SK-N-SH treated with all-trans-retinoic acid at 6 μM for 48 hours (cell line): ENCODE data around the gene ZEB1.

Source experiments
- ATAC-seq: fragments of 200-7000 bp; cut with Tn5 transposase; 3 replicates; pipeline ENCODE4 v1.9.1; 2020; ENCODE audit warnings: mild to moderate bottlenecking, moderate library complexity
- BACH2 ChIP-seq: fragments of 250-450 bp; sonication (Bioruptor Pico); IDR thresholded peaks from 2 replicates; pipeline ENCODE4 v1.9.0; 2021; ENCODE audit warnings: mild to moderate bottlenecking, borderline replicate concordance
- CREB5 ChIP-seq: fragments of 250-450 bp; sonication (Bioruptor Pico); IDR thresholded peaks from 2 replicates; pipeline ENCODE4 v1.5.1; 2020; ENCODE audit warnings: low read depth, mild to moderate bottlenecking, moderate library complexity
- CSDC2 ChIP-seq: fragments of 250-450 bp; sonication (Bioruptor Pico); IDR thresholded peaks from 2 replicates; pipeline ENCODE4 v1.5.0; 2020; ENCODE audit warnings: mild to moderate bottlenecking, moderate library complexity
- CSRNP3 ChIP-seq: fragments of 250-450 bp; sonication (Bioruptor Pico); IDR thresholded peaks from 2 replicates; pipeline ENCODE4 v1.5.1; 2021; ENCODE audit warnings: mild to moderate bottlenecking, moderate library complexity
- ESRRG ChIP-seq: fragments of 250-450 bp; sonication (Bioruptor Pico); IDR thresholded peaks from 2 replicates; pipeline ENCODE4 v1.6.1; 2021; ENCODE audit warnings: mild to moderate bottlenecking
- GLIS3 ChIP-seq: fragments of 250-450 bp; sonication (Bioruptor Pico); IDR thresholded peaks from 2 replicates; pipeline ENCODE4 v1.5.0; 2020; ENCODE audit warnings: mild to moderate bottlenecking, moderate library complexity
- ISL1 ChIP-seq: fragments of 250-450 bp; sonication (Bioruptor Pico); IDR thresholded peaks from 2 replicates; pipeline ENCODE4 v2.1.2; 2022; ENCODE audit warnings: mild to moderate bottlenecking, moderate library complexity
- OSR1 ChIP-seq: fragments of 250-450 bp; sonication (Bioruptor Pico); IDR thresholded peaks from 2 replicates; pipeline ENCODE4 v1.8.0; 2022; ENCODE audit warnings: moderate library complexity, mild to moderate bottlenecking, inconsistent platforms
- PATZ1 ChIP-seq: fragments of 250-450 bp; sonication (Bioruptor Pico); IDR thresholded peaks from 2 replicates; pipeline ENCODE4 v1.8.0; 2020; ENCODE audit warnings: mild to moderate bottlenecking, moderate library complexity, borderline replicate concordance
- POU6F1 ChIP-seq: fragments of 250-450 bp; sonication (Bioruptor Pico); IDR thresholded peaks from 2 replicates; pipeline ENCODE4 v1.8.0; 2021; ENCODE audit warnings: low read depth, mild to moderate bottlenecking, moderate library complexity, borderline replicate concordance
- PPARA ChIP-seq: fragments of 250-450 bp; sonication (Bioruptor Pico); IDR thresholded peaks from 2 replicates; pipeline ENCODE4 v1.5.0; 2020; ENCODE audit warnings: mild to moderate bottlenecking, borderline replicate concordance
- SNAI2 ChIP-seq: fragments of 250-450 bp; sonication (Bioruptor Pico); IDR thresholded peaks from 2 replicates; pipeline ENCODE4 v1.5.0; 2020; ENCODE audit warnings: mild to moderate bottlenecking, moderate library complexity
- TCF4 ChIP-seq: fragments of 250-450 bp; sonication (Bioruptor Pico); IDR thresholded peaks from 2 replicates; pipeline ENCODE4 v1.8.0; 2021; ENCODE audit warnings: mild to moderate bottlenecking, moderate library complexity, borderline replicate concordance
- TOX ChIP-seq: fragments of 250-450 bp; sonication (Bioruptor Pico); IDR thresholded peaks from 2 replicates; pipeline ENCODE4 v1.8.0; 2021; ENCODE audit warnings: mild to moderate bottlenecking, moderate library complexity, borderline replicate concordance
- TSHZ2 ChIP-seq: fragments of 250-450 bp; sonication (Bioruptor Pico); IDR thresholded peaks from 2 replicates; pipeline ENCODE4 v1.5.0; 2020; ENCODE audit warnings: mild to moderate bottlenecking, moderate library complexity
- ZC3H10 ChIP-seq: fragments of 250-450 bp; sonication (Bioruptor Pico); IDR thresholded peaks from 2 replicates; pipeline ENCODE4 v1.5.1; 2021; ENCODE audit warnings: mild to moderate bottlenecking, moderate library complexity
- ZFP30 ChIP-seq: fragments of 450-650 bp; formaldehyde crosslinking; IDR thresholded peaks from 2 replicates; pipeline ENCODE4 v1.5.0; 2022; ENCODE audit warnings: mild to moderate bottlenecking, moderate library complexity
- ZNF565 ChIP-seq: fragments of 450-650 bp; formaldehyde crosslinking; conservative IDR thresholded peaks from 2 replicates; pipeline ENCODE4 v1.5.0; 2020; ENCODE audit warnings: low read depth, mild to moderate bottlenecking, moderate library complexity
- ZNF70 ChIP-seq: fragments of 450-650 bp; formaldehyde crosslinking; IDR thresholded peaks from 2 replicates; pipeline ENCODE4 v1.5.0; 2020; ENCODE audit warnings: mild to moderate bottlenecking, moderate library complexity
- ZNF8 ChIP-seq: fragments of 450-650 bp; formaldehyde crosslinking; IDR thresholded peaks from 2 replicates; pipeline ENCODE4 v1.5.0; 2020; ENCODE audit warnings: mild to moderate bottlenecking, moderate library complexity

Gene ZEB1

GRCh38 chr10:31395695-31396094, 76.7 kb downstream of the ZEB1 start:
- no peak for TF ChIP-seq ZC3H10 (CRISPR knock-in tag)
- no peak for TF ChIP-seq ESRRG (CRISPR knock-in tag)
- TF ChIP-seq CSDC2 = no peak
- no peak for TF ChIP-seq OSR1 (CRISPR knock-in tag)
- no peak for TF ChIP-seq ZFP30 (CRISPR knock-in tag)
- TF ChIP-seq ZNF565 (CRISPR knock-in tag) = no peak
- no peak for TF ChIP-seq TCF4 (CRISPR knock-in tag)
- no peak for TF ChIP-seq BACH2
- no peak for TF ChIP-seq GLIS3 (CRISPR knock-in tag)
- no peak for TF ChIP-seq SNAI2 (CRISPR knock-in tag)
- no peak for TF ChIP-seq ZNF8
- TF ChIP-seq TOX (CRISPR knock-in tag) = no peak
- TF ChIP-seq TSHZ2 = no peak
- TF ChIP-seq CSRNP3 = no peak
- no peak for TF ChIP-seq PATZ1 (CRISPR knock-in tag)
- TF ChIP-seq PPARA (CRISPR knock-in tag) = no peak
- TF ChIP-seq CREB5 (CRISPR knock-in tag) = no peak
- no peak for ATAC-seq

GRCh38 chr10:31396376-31396775, 77.4 kb downstream of the ZEB1 start:
- TF ChIP-seq TSHZ2 (no peak), POU6F1 (no peak), TCF4 (CRISPR knock-in tag) (no peak), ZNF8 (no peak), ISL1 (no peak), SNAI2 (CRISPR knock-in tag) (no peak), ZNF70 (CRISPR knock-in tag) (no peak)

More at GRCh38 chr10:31396376-31396775, 77.4 kb downstream of the ZEB1 start:
- no peak for ATAC-seq
